Measurements from ENCODE around the gene GPX4. TPM values are rescaled to one million over a fixed set of nuclear protein-coding genes. Genes with fewer than 3 reads are reported as not detected.

GPX4 gene
- 752 and 944 TPM in 2 replicates for total RNA-seq

GRCh38 chr19:1103708-1104310, at the start of gene GPX4:
Gene GPX4, plus strand, starts transcription at chr19:1103994. Its CDS starts 50 bp downstream, at chr19:1104044.
- peak; percentile 85 for DNase-seq (ENCODE audit: extremely low read depth, low read depth, low spot score)

- no peak for DNase-seq (ENCODE audit: extremely low read depth, low read depth, low spot score)
These were observed 49.4 kb upstream of the GPX4 start for GRCh38 chr19:1054102-1055027.

GRCh38 chr19:1055028-1055425, 48.8 kb upstream of the GPX4 start:
- no peak for DNase-seq (ENCODE audit: extremely low read depth, low read depth, low spot score)

GRCh38 chr19:1055886-1056620, 47.7 kb upstream of the GPX4 start:
- no peak for DNase-seq (ENCODE audit: extremely low read depth, low read depth, low spot score)

GRCh38 chr19:1057176-1057855, 46.5 kb upstream of the GPX4 start:
- no peak for DNase-seq (ENCODE audit: extremely low read depth, low read depth, low spot score)

GRCh38 chr19:1058112-1058511, 45.7 kb upstream of the GPX4 start:
- no peak for DNase-seq (ENCODE audit: extremely low read depth, low read depth, low spot score)

GRCh38 chr19:1060689-1061088, 43.1 kb upstream of the GPX4 start:
- DNase-seq (ENCODE audit: extremely low read depth, low read depth, low spot score) = no peak

GRCh38 chr19:1061987-1062386, 41.8 kb upstream of the GPX4 start:
- no peak for DNase-seq (ENCODE audit: extremely low read depth, low read depth, low spot score)

GRCh38 chr19:1062387-1063029, 41.3 kb upstream of the GPX4 start:
- no peak for DNase-seq (ENCODE audit: extremely low read depth, low read depth, low spot score)

- no peak for DNase-seq (ENCODE audit: extremely low read depth, low read depth, low spot score)
These were observed 40.5 kb upstream of the GPX4 start for GRCh38 chr19:1063030-1063908.

GRCh38 chr19:1063909-1064660, 39.7 kb upstream of the GPX4 start:
- no peak for DNase-seq (ENCODE audit: extremely low read depth, low read depth, low spot score)

GRCh38 chr19:1064661-1065605, 38.9 kb upstream of the GPX4 start:
- DNase-seq (ENCODE audit: extremely low read depth, low read depth, low spot score) = no peak

GRCh38 chr19:1065606-1066109, 38.1 kb upstream of the GPX4 start:
- no peak for DNase-seq (ENCODE audit: extremely low read depth, low read depth, low spot score)

- DNase-seq (ENCODE audit: extremely low read depth, low read depth, low spot score) = no peak
These were observed 37.5 kb upstream of the GPX4 start for GRCh38 chr19:1066251-1066747.

GRCh38 chr19:1066748-1067340, 37.0 kb upstream of the GPX4 start, which contains the start of gene ARHGAP45:
Gene ARHGAP45, plus strand, starts transcription at chr19:1067167. Its CDS starts 239 bp downstream, at chr19:1067406.
- DNase-seq (ENCODE audit: extremely low read depth, low read depth, low spot score) = no peak

GRCh38 chr19:1067341-1067957, 36.3 kb upstream of the GPX4 start:
- no peak for DNase-seq (ENCODE audit: extremely low read depth, low read depth, low spot score)

Measured in glomerular endothelial cell (primary cell).